GM19328 (cell line): ENCODE results near the gene SEC14L3.
"Not testable (repeated sequence)": the region's sequence is repeated elsewhere in the genome, so short reads cannot be mapped to it uniquely, and the experiment has no call there.

ENCODE experiments used
- ATAC-seq: cut with Tn5 transposase; IDR thresholded peaks from one replicate; pipeline ENCODE4 v1.9.1; 2021; ENCODE audit warnings: mild to moderate bottlenecking, moderate library complexity; ENCODE audit not compliant: unreplicated experiment

SEC14L3 gene

GRCh38 chr22:30486661-30487115 lies 14.9 kb upstream of the SEC14L3 start:
- ATAC-seq: no peak

GRCh38 chr22:30486118-30486517 lies 14.3 kb upstream of the SEC14L3 start:
- ATAC-seq: no peak

- no peak for ATAC-seq
These were observed 13.7 kb upstream of the SEC14L3 start for GRCh38 chr22:30485362-30485988.

DNA sequence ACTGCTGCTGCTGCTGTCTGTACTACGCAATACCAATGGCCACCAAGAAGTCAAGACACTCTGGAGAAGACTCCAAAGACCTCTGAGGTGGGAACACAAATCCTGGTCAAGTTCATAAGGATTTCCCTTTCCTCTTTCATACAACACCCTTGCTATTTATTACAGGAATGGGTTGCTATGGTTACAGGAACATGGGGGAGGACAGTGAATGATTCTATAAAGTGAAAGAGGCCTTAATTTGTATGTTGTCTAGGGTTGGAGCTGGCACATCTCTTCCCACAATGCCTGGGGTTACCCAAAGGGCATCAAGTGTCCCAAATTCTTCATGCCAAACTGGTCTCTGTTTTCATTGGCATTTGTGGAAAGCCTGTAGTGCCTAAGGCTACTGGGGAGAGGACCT lies 11.4 kb upstream of the SEC14L3 start:
- no peak for ATAC-seq

DNA sequence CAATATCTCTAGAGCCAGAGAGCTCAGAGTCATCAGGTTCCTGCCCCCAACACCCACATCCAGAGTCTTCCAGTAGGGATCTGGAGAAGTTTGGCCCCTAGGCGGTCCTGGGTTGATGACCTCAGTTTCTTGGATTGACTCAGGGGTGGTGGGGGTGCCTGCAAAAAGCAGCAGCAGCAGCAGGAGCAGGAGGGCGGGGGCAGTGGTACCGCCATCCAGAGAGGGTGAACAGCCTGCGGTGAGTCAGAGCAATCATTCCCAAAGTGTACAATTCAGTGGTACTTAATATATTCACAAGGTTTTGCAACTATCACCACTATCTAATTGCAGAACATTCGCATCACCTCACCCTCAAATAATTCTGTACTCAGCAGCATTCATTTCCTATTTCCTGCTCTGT lies 9.9 kb upstream of the SEC14L3 start:
- ATAC-seq: no peak

DNA sequence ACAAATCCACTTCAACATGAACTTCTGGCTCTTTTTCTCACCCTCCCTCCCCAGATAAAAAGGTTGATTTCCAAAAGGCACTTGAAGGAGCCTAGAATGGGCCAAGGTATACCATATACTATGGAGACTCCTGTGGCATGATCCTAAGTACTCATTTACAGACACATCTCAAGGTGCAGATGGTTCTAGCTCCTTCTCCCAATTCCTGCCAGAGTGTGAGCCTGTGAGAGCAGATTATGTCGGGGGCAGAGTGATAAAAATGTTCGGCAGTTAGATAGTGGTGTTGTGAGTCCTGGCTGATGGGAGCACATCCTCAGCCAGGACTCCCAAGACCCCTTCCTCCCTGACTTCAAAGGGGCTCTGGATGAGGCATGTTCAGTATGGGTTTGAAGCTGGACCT lies 8.2 kb upstream of the SEC14L3 start:
- ATAC-seq: no peak

DNA sequence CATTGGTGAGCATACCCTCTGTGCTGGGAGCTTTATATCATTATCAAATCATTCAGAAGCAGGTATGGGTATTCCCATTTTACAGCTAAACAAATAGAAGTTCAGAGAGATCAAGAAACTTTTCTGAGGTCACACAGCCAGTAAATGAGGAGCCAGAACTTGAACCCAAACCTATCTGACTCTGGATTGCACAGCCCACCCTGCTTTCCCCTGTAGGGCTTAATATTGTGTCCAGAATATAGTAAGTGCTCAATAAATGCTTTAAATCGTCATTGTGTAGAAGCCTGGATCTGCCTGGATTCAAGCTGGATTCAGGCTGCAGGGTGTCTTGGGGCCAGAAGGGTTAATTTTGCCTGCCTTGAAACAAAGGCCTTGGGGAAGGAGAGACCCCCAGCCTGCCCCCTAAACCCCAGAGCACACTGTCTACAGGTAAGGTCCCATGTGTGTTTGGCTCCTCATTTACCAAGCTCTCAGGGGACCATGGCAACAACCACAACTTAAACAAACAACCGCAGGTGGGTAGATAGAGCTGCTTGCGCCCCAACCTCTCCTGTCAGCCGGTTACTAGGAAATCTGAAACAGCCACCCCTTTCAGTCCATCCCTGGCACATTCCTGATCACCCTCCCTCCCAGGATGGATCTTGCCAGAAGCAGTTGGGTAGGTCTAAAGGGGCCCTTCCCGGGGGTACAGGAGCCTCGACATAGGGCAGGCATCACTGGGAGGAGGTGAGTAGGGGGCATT lies 3.0 kb upstream of the SEC14L3 start:
- no peak for ATAC-seq

GRCh38 chr22:30474121-30474520 lies 2.3 kb upstream of the SEC14L3 start:
- no peak for ATAC-seq

- ATAC-seq: no peak
These were observed 1.3 kb upstream of the SEC14L3 start for GRCh38 chr22:30472994-30473720.

DNA sequence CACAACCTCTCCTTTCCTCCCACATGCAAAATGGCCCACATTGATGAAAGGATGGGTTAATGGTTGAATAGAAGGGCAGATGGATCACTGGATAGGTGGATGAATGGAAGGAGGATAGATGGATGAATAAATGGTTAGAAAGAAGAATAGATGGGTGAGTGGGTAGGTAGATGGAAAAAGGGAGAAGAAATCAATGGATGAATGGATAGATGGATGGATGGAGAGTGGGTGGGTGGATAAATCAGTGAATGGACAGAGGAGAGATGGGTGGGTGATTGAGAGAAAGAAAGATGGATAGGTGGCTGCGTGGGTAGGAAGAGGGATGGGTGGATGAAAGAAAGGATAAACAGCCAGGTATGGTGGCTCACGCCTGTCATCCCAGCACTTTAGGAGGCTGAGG lies 1.2 kb downstream of the SEC14L3 start:
- no peak for ATAC-seq

- no peak for ATAC-seq
These were observed 2.7 kb downstream of the SEC14L3 start for GRCh38 chr22:30469165-30469564.

DNA sequence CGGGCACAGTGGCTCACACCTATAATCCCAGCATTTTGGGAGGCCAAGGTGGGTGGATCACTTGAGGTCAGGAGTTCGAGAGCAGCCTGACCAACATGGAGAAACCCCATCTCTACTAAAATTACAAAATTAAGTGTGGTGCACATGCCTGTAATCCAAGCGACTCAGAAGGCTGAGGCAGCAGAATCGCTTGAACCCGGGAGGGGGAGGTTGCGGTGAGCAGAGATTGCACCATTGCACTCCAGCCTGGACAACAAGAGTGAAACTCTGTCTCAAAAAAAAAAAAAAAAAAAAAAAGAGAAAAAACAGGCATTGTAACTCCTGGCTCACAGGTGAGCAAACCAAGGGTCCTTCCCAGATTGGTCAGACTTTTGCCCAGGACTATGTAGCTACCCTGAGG lies 11.3 kb downstream of the SEC14L3 start:
- not testable (repeated sequence) for ATAC-seq

GRCh38 chr22:30460147-30460546 lies 11.7 kb downstream of the SEC14L3 start:
- ATAC-seq: no peak

DNA sequence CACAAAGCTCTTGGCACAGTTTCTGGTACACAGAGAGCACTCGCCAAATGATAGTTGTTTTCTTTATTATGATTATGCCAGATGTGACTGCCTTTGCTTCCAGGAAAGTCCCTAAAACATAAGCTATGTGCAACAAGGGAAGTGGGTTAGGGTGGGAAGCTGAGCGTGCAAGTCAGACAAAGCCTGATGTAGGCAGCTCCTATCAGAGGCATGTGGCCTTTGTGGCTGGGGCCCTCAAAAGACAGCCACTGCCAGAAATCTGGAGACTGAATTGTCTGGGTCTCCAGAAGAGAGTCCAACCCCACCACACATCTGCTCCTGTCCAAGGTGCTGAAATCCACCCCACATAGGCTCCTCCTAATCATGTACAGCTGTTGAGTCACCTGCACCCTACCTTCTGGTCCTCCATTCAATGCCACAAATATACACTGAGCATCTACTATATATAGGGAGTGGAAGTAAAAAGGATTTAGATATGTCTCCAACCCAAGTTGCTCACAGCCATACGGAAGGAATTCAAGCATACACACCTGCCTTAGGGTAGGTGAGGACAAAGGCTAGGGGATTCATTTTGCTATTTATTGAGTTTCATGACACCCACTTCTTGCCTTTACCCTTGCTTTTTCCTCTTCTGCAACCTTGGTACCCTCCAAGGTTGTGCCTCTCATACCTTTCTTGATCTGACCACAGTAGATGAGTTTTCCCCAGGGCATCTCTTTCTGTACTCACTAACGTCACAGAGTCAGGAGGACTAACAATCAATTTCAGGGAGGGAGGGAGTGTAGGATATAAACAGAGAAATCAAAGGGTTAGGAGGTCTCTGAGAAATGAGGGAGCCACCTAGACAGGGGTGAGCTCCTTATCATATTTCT lies 12.4 kb downstream of the SEC14L3 start:
- no peak for ATAC-seq

- ATAC-seq: no peak
These were observed 13.8 kb downstream of the SEC14L3 start for GRCh38 chr22:30457981-30458380.

GRCh38 chr22:30455075-30455840 lies 16.6 kb downstream of the SEC14L3 start:
- ATAC-seq: no peak

DNA sequence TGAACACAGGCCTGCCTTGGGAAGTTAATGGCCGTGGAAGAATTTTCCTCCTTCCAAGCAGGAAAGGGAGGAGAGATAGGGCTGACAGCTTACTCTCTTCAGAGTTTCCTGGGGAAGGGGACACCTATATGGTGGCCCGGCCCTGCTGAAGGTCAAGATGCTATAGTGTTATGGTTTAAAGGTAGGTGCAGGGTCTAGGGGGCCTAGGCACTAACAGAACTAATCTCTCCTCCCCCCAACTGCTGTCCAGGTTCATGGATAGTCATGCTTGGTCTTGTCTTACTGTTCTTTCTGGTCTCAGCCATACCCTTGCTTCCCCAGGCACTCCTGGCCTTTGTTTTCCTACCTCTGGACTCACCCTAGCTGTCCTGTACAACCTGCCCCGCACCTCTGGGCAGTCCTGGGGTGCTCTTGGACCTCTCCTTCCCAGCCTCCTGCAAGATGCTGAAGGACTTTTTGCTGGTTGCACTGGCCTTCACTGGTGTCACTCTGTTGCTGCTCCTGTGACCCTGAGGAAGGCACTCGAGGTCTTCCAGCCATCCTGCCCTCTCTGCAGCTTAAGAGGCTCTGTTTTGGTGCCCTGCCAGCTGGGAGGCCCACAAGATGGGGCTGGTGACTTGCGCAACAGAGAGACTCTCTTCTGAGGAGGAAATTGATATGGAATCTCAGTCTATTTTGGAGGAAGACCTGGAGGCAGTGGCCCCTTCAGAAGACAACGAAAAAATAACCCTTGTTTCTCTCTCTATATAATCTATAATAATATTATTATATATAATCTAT lies 17.9 kb downstream of the SEC14L3 start:
- no peak for ATAC-seq

GRCh38 chr22:30452861-30453260 lies 19.0 kb downstream of the SEC14L3 start:
- no peak for ATAC-seq

DNA sequence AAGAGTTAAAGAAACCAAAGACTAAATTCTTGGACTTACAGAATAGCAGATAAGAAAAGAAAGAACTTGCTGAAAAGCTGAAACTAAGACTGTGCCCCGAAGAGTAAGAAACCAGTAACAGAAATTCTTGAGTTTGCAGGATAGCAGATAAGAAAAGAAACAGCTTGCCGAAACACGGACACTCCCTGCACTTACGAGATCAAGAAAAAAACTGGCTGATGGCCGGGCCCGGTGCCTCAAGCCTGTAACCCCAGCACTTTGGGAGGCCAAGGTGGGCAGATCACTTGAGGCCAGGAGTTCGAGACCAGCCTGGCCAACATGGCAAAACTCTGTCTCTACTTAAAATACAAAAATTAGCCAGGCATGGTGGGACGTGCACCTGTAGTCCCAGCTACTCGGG lies 20.3 kb downstream of the SEC14L3 start:
- not testable (repeated sequence) for ATAC-seq
